NT2/D1 (cell line): ENCODE data around the gene WDR70.
"Not testable (repeated sequence)": the region's sequence is repeated elsewhere in the genome, so short reads cannot be mapped to it uniquely, and the experiment has no call there.

ENCODE experiments used
- DNase-seq: peaks from one replicate; pipeline ENCODE4 v3.0.0-alpha.2; 2011; ENCODE audit warnings: low read depth, low spot score
- H3K27me3 ChIP-seq: 2 replicates; pipeline ENCODE4 v1.6.0; 2011; ENCODE audit warnings: mild to moderate bottlenecking; ENCODE audit not compliant: insufficient read length, insufficient read depth
- H3K36me3 ChIP-seq: 2 replicates; pipeline ENCODE4 v1.6.1; 2011; ENCODE audit warnings: mild to moderate bottlenecking, low read length, mixed read lengths; ENCODE audit not compliant: insufficient read depth, insufficient read length
- H3K4me1 ChIP-seq: 2 replicates; pipeline ENCODE4 v1.5.1; 2011; ENCODE audit not compliant: insufficient read depth, insufficient read length
- H3K4me3 ChIP-seq: 2 replicates; pipeline ENCODE4 v1.5.1; 2011; ENCODE audit warnings: low read depth; ENCODE audit not compliant: insufficient read length
- H3K9ac ChIP-seq: 2 replicates; pipeline ENCODE4 v1.6.0; 2011; ENCODE audit warnings: low read depth; ENCODE audit not compliant: insufficient read length
- H3K9me3 ChIP-seq: 2 replicates; pipeline ENCODE4 v1.5.1; 2011; ENCODE audit warnings: mild to moderate bottlenecking, low read length; ENCODE audit not compliant: insufficient read depth
- SUZ12 ChIP-seq: IDR thresholded peaks from 2 replicates; pipeline ENCODE4 v1.6.1; 2011; ENCODE audit not compliant: insufficient read length, insufficient read depth; ENCODE audit errors: extremely low read depth
- YY1 ChIP-seq: IDR thresholded peaks from 2 replicates; pipeline ENCODE4 v1.6.1; 2011; ENCODE audit not compliant: insufficient read length, insufficient read depth
- ZNF274 ChIP-seq: IDR thresholded peaks from 2 replicates; pipeline ENCODE4 v1.6.1; 2011; ENCODE audit warnings: mild to moderate bottlenecking, low read depth, low read length

Gene WDR70

GRCh38 chr5:37391591-37391990 lies 12.5 kb downstream of the WDR70 start:
- no peaks in the 10 kb centered on the region for H3K27me3 ChIP-seq
- H3K36me3 ChIP-seq: peaks cover 26% of the 10 kb centered on the region
- DNase-seq: no peak
- no peak overlapping the region for H3K4me3 ChIP-seq
- no peak overlapping the region for H3K9ac ChIP-seq
- H3K9me3 ChIP-seq: no peaks in the 10 kb centered on the region
- H3K4me1 ChIP-seq: no peaks in the 10 kb centered on the region
- TF ChIP-seq SUZ12: no peak
- no peak for TF ChIP-seq YY1
- TF ChIP-seq ZNF274: no peak

GRCh38 chr5:37396352-37396751 lies 17.2 kb downstream of the WDR70 start:
- Histone ChIP-seq H3K9me3 (no peaks in the 10 kb centered on the region), H3K4me3 (no peak overlapping the region), H3K9ac (no peak overlapping the region), H3K4me1 (no peaks in the 10 kb centered on the region), H3K27me3 (no peaks in the 10 kb centered on the region), H3K36me3 (peaks cover 33% of the 10 kb centered on the region)
- TF ChIP-seq SUZ12: no peak
- no peak for TF ChIP-seq YY1
- no peak for TF ChIP-seq ZNF274
- no peak for DNase-seq

- no peak overlapping the region for H3K4me3 ChIP-seq
- TF ChIP-seq SUZ12 (no peak), YY1 (no peak), ZNF274 (no peak)
- no peaks in the 10 kb centered on the region for H3K4me1 ChIP-seq
- no peak overlapping the region for H3K9ac ChIP-seq
- DNase-seq: no peak
- peaks cover 19% of the 10 kb centered on the region for H3K36me3 ChIP-seq
- H3K27me3 ChIP-seq: no peaks in the 10 kb centered on the region
- H3K9me3 ChIP-seq: no peaks in the 10 kb centered on the region
Measured at GRCh38 chr5:37400501-37400900, 21.4 kb downstream of the WDR70 start.

- H3K9me3 ChIP-seq: no peaks in the 10 kb centered on the region
- peaks cover 2% of the 10 kb centered on the region for H3K36me3 ChIP-seq
- no peaks in the 10 kb centered on the region for H3K27me3 ChIP-seq
- TF ChIP-seq SUZ12 (no peak), YY1 (no peak), ZNF274 (no peak)
- no peaks in the 10 kb centered on the region for H3K4me1 ChIP-seq
- DNase-seq: no peak
- no peak overlapping the region for H3K4me3 ChIP-seq
- H3K9ac ChIP-seq: no peak overlapping the region
Measured at GRCh38 chr5:37412515-37412914, 33.4 kb downstream of the WDR70 start.

GRCh38 chr5:37415456-37415855 lies 36.3 kb downstream of the WDR70 start:
- H3K4me1 ChIP-seq, DNase-seq, H3K36me3 ChIP-seq: not testable (repeated sequence)

GRCh38 chr5:37417347-37417746 lies 38.2 kb downstream of the WDR70 start:
- no peaks in the 10 kb centered on the region for H3K9me3 ChIP-seq
- no peak overlapping the region for H3K9ac ChIP-seq
- no peaks in the 10 kb centered on the region for H3K4me1 ChIP-seq
- H3K27me3 ChIP-seq: no peaks in the 10 kb centered on the region
- no peak for DNase-seq
- TF ChIP-seq SUZ12 (no peak), YY1 (no peak), ZNF274 (no peak)
- H3K36me3 ChIP-seq: peaks cover 4% of the 10 kb centered on the region
- H3K4me3 ChIP-seq: no peak overlapping the region

More at GRCh38 chr5:37415456-37415855, 36.3 kb downstream of the WDR70 start:
- H3K4me3 ChIP-seq, H3K9ac ChIP-seq, H3K9me3 ChIP-seq, H3K27me3 ChIP-seq: not testable (repeated sequence)

GRCh38 chr5:37424441-37424840 lies 45.3 kb downstream of the WDR70 start:
- Histone ChIP-seq H3K9ac (no peak overlapping the region), H3K27me3 (no peaks in the 10 kb centered on the region), H3K36me3 (peaks cover 4% of the 10 kb centered on the region), H3K4me1 (no peaks in the 10 kb centered on the region), H3K4me3 (no peak overlapping the region), H3K9me3 (no peaks in the 10 kb centered on the region)
- TF ChIP-seq YY1 (no peak), ZNF274 (no peak), SUZ12 (no peak)
- DNase-seq: no peak

GRCh38 chr5:37428044-37428443 lies 48.9 kb downstream of the WDR70 start:
- DNase-seq: no peak
- Histone ChIP-seq H3K9ac (no peak overlapping the region), H3K36me3 (peaks cover 4% of the 10 kb centered on the region), H3K9me3 (no peaks in the 10 kb centered on the region), H3K4me3 (no peak overlapping the region), H3K4me1 (no peaks in the 10 kb centered on the region), H3K27me3 (no peaks in the 10 kb centered on the region)
- TF ChIP-seq YY1 (no peak), SUZ12 (no peak)
